Small intestine (tissue), 7 donors: ENCODE data around the gene PML. TPM values are rescaled to one million over a fixed set of nuclear protein-coding genes. Genes with fewer than 3 reads are reported as not detected.

Experiments used
- DNase-seq, 2 donors: peaks; one replicate each; pipeline versions ENCODE4 v3.0.0 to v3.0.0-alpha.2; 2013
- FAIRE-seq: peaks from 2 replicates; lab custom pipeline; 2012; peaks lifted over from hg19 to GRCh38; lab: Jason Lieb, UNC
- H3K27ac ChIP-seq, 3 donors: one replicate each; pipeline ENCODE4 v1.5.1; 2013; ENCODE audit warnings: low read length in 2 of 3, mild to moderate bottlenecking in 2 of 3, control low read depth in 1 of 3, inconsistent platforms in 1 of 3, low read depth in 1 of 3, moderate library complexity in 1 of 3
- H3K27me3 ChIP-seq, 3 donors: one replicate each; pipeline ENCODE4 v1.6.1; 2013; ENCODE audit warnings: low read length in 3 of 3, inconsistent platforms in 1 of 3; ENCODE audit not compliant: control insufficient read depth in 3 of 3, insufficient read depth in 3 of 3
- H3K36me3 ChIP-seq, 3 donors: one replicate each; pipeline ENCODE4 v1.6.1; 2013; ENCODE audit warnings: low read length in 3 of 3, inconsistent platforms in 1 of 3, low read depth in 1 of 3, mild to moderate bottlenecking in 1 of 3, moderate library complexity in 1 of 3; ENCODE audit not compliant: control insufficient read depth in 3 of 3, insufficient read depth in 2 of 3
- H3K4me1 ChIP-seq, 3 donors: one replicate each; pipeline ENCODE4 v1.6.1; 2013; ENCODE audit warnings: low read length in 2 of 3, inconsistent platforms in 1 of 3, low read depth in 1 of 3, mild to moderate bottlenecking in 1 of 3, moderate library complexity in 1 of 3; ENCODE audit not compliant: control insufficient read depth in 3 of 3, insufficient read depth in 2 of 3
- H3K4me3 ChIP-seq, 3 donors: one replicate each; pipeline ENCODE4 v1.5.1; 2013; ENCODE audit warnings: low read length in 3 of 3, control low read depth in 1 of 3, inconsistent platforms in 1 of 3, low read depth in 1 of 3, mild to moderate bottlenecking in 1 of 3, moderate library complexity in 1 of 3
- H3K9me3 ChIP-seq, 2 donors: one replicate each; pipeline ENCODE4 v1.6.1; 2013; ENCODE audit warnings: low read depth in 1 of 2, low read length in 1 of 2; ENCODE audit not compliant: control insufficient read depth in 2 of 2, insufficient read depth in 1 of 2
- WGBS, 3 donors: extraction: QIAGEN DNeasy Blood & Tissue Kit; methylation state at CpG; one replicate each; pipeline ENCODE4 v1.1.7; 2013; 5-methylcytosine and 5-hydroxymethylcytosine counted together
- polyA plus RNA-seq, 4 donors: library from polyadenylated mRNA; stranded (reverse) in 3 of 4; unstranded in 1 of 4; fragments of 200-250 nt in 3 of 4; fragments of 120-200 nt in 1 of 4; gene quantifications; one replicate each; pipeline versions ENCODE4 v1.2.1 to v1.2.3, GENCODE V29; 2013
- donor health status: healthy with polysubstance abuse.
- donor health status: control.
- donor health status: control.
- donor health status: Bipolar disorder and iron deficiency.
- donor health status: healthy.

The PML gene
- polyA plus RNA-seq, 4 donors: 16.5 to 31.1 (median 26.1) TPM

- no peak overlapping the region for H3K4me3 ChIP-seq
- peaks cover 7 to 48% (median 12%) of the 10 kb centered on the region in 3 donors for H3K36me3 ChIP-seq
- WGBS, 3 donors: 75 to 88% (median 78%) methylated on average over 5 of the region's 5 CpGs
- H3K9me3 ChIP-seq: no peaks in the 10 kb centered on the region
- peaks cover 0 to 4% (median 0%) of the 10 kb centered on the region in 3 donors for H3K4me1 ChIP-seq
- FAIRE-seq: no peak
- H3K27me3 ChIP-seq: no peaks in the 10 kb centered on the region
- no peak for DNase-seq
- H3K27ac ChIP-seq: peak overlapping the region in 2 of 3 donors; percentile 8 to 81
These were observed 45.1 kb downstream of the PML start for GRCh38 chr15:74039656-74040010.

- Histone ChIP-seq H3K9me3 (no peaks in the 10 kb centered on the region), H3K4me1 (peaks cover 0 to 4% (median 0%) of the 10 kb centered on the region in 3 donors), H3K27me3 (no peaks in the 10 kb centered on the region), H3K4me3 (no peak overlapping the region), H3K27ac (peak overlapping the region in 2 of 3 donors; percentile 17 to 89), H3K36me3 (peaks cover 2 to 48% (median 8%) of the 10 kb centered on the region in 3 donors)
- no peak for FAIRE-seq
- 64 to 92% (median 87%) methylated on average over 7 of the region's 7 CpGs for WGBS, 3 donors
- DNase-seq: peak in 1 of 2 donors; percentile 28
These were observed 45.8 kb downstream of the PML start for GRCh38 chr15:74040109-74040850.

GRCh38 chr15:74041311-74041756 lies 46.8 kb downstream of the PML start:
- Histone ChIP-seq H3K36me3 (peaks cover 0 to 38% (median 0%) of the 10 kb centered on the region in 3 donors), H3K27ac (peak overlapping the region in 2 of 3 donors; percentile 2 to 89)
- 90 to 93% (median 92%) methylated on average over 10 of the region's 10 CpGs for WGBS, 3 donors

GRCh38 chr15:74041777-74042435 lies 47.4 kb downstream of the PML start:
- no peaks in the 10 kb centered on the region for H3K9me3 ChIP-seq
- H3K36me3 ChIP-seq: peaks cover 0 to 32% (median 0%) of the 10 kb centered on the region in 3 donors
- peak overlapping the region in 1 of 3 donors; percentile 89 for H3K27ac ChIP-seq
- DNase-seq (no peak), FAIRE-seq (no peak)
- peaks cover 0 to 4% (median 0%) of the 10 kb centered on the region in 3 donors for H3K4me1 ChIP-seq
- no peak overlapping the region for H3K4me3 ChIP-seq
- no peaks in the 10 kb centered on the region for H3K27me3 ChIP-seq
- 82 to 85% (median 85%) methylated on average over 8 of the region's 8 CpGs for WGBS, 3 donors

More at GRCh38 chr15:74041311-74041756, 46.8 kb downstream of the PML start:
- Histone ChIP-seq H3K4me3 (no peak overlapping the region), H3K27me3 (no peaks in the 10 kb centered on the region), H3K9me3 (no peaks in the 10 kb centered on the region), H3K4me1 (peaks cover 0 to 4% (median 0%) of the 10 kb centered on the region in 3 donors)
- DNase-seq: no peak
- no peak for FAIRE-seq

- Histone ChIP-seq H3K27ac (peak overlapping the region in 1 of 3 donors; percentile 63), H3K4me3 (no peak overlapping the region), H3K4me1 (peaks cover 0 to 4% (median 0%) of the 10 kb centered on the region in 3 donors), H3K9me3 (no peaks in the 10 kb centered on the region), H3K27me3 (no peaks in the 10 kb centered on the region), H3K36me3 (peaks cover 0 to 23% (median 0%) of the 10 kb centered on the region in 3 donors)
- 89 to 92% (median 91%) methylated on average over 11 of the region's 11 CpGs for WGBS, 3 donors
- no peak for DNase-seq
- FAIRE-seq: no peak
These were observed 48.3 kb downstream of the PML start for GRCh38 chr15:74042603-74043424.

GRCh38 chr15:74043425-74044266 lies 49.1 kb downstream of the PML start:
- no peak for FAIRE-seq
- H3K4me3 ChIP-seq: no peak overlapping the region
- DNase-seq: no peak

GRCh38 chr15:74044267-74045110 lies 50.0 kb downstream of the PML start:
- FAIRE-seq (no peak), DNase-seq (no peak)
- Histone ChIP-seq H3K27me3 (no peaks in the 10 kb centered on the region), H3K9me3 (no peaks in the 10 kb centered on the region), H3K4me3 (no peak overlapping the region), H3K36me3 (peaks cover 0 to 20% (median 0%) of the 10 kb centered on the region in 3 donors), H3K27ac (peak overlapping the region in 1 of 3 donors; percentile 63), H3K4me1 (peaks cover 0 to 4% (median 2%) of the 10 kb centered on the region in 3 donors)
- WGBS, 3 donors: 81 to 87% (median 86%) methylated on average over 31 of the region's 31 CpGs

More at GRCh38 chr15:74043425-74044266, 49.1 kb downstream of the PML start:
- Histone ChIP-seq H3K36me3 (peaks cover 0 to 20% (median 0%) of the 10 kb centered on the region in 3 donors), H3K9me3 (no peaks in the 10 kb centered on the region), H3K4me1 (peaks cover 0 to 4% (median 2%) of the 10 kb centered on the region in 3 donors), H3K27me3 (no peaks in the 10 kb centered on the region), H3K27ac (peak overlapping the region in 1 of 3 donors; percentile 63)
- 76 to 82% (median 78%) methylated on average over 6 to 7 of the region's 7 CpGs for WGBS, 3 donors
